ENCODE measurements around the gene PIK3R6. TPM values are rescaled to one million over a fixed set of nuclear protein-coding genes. Genes with fewer than 3 reads are reported as not detected.
A peak's percentile ranks its signal among the peaks of the same experiment; 100 is the strongest.

PIK3R6 gene
- total and polyA plus RNA-seq, 2 donors (not counting 1 experiment from before 2014, with no cell fraction given) = 2.8 to 11.0 TPM

DNA sequence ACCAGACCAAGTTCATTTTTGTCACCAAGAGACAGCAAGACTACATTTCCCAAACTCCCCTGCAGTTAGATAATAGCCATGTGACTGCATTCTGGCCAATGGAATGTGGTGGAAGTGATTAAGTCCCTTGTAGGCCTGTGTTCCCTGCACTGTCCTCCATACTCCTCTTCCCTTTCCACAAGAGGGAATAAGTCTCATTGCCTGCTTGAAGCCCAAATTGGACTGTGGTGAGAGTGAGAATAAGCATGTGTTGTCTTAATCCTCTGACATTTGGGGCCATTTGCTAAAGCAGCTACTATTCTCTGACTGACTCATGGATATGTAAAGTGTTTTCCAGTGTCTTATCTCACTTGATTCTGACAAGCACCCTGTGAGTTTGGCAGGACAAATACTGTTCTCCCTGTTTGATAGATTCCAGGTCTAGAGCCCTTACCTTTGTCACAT, 20.7 kb downstream of the PIK3R6 start:
- Histone ChIP-seq H4K20me1 (ENCODE audit: control insufficient read depth, insufficient read depth, low read length, poor library complexity, severe bottlenecking) (no peaks in the 10 kb centered on the region), H3K9me3 (ENCODE audit: control extremely low read depth in 1 of 3, control insufficient read depth in 2 of 3, insufficient read depth in 1 of 3, low read length in 2 of 3) (peaks cover 0 to 3% (median 0%) of the 10 kb centered on the region in 3 donors), H3K79me2 (ENCODE audit: control insufficient read depth, insufficient read depth, low read length) (no peaks in the 10 kb centered on the region), H3K27ac (ENCODE audit: low read length in 2 of 2) (no peak overlapping the region), H3K4me1 (ENCODE audit: control insufficient read depth in 2 of 2, insufficient read depth in 2 of 2, low read length in 2 of 2) (peaks cover 18 to 33% of the 10 kb centered on the region in 2 donors), H3K36me3 (replicated peaks in 1 of 2; ENCODE audit: control extremely low read depth in 1 of 2, control insufficient read depth in 1 of 2, extremely low read depth in 1 of 2, insufficient read depth in 2 of 2, low read length in 1 of 2) (no peaks in the 10 kb centered on the region), H3K9ac (ENCODE audit: low read length) (no peak overlapping the region), H3K4me3 (ENCODE audit: control extremely low read depth in 1 of 5, extremely low read depth in 1 of 5, insufficient read depth in 1 of 5, low read depth in 2 of 5, low read length in 4 of 5) (no peak overlapping the region), H3K4me2 (replicated peaks; ENCODE audit: low read depth, low read length, poor library complexity, severe bottlenecking) (no peak overlapping the region), H2AFZ (ENCODE audit: insufficient read depth, low read depth, low read length, poor library complexity, severe bottlenecking) (no peak overlapping the region), H3K27me3 (replicated peaks in 1 of 4; ENCODE audit: control extremely low read depth in 1 of 4, control insufficient read depth in 3 of 4, insufficient read depth in 4 of 4, low read length in 3 of 4) (no peaks in the 10 kb centered on the region)
- DNase-seq = no peak
- Mint-ChIP-seq H3K27ac (no peak overlapping the region), H3K4me3 (no peak overlapping the region), H3K27me3 (peaks cover under 1% of the 10 kb centered on the region), H3K9me3 (ENCODE audit: insufficient read depth) (peaks cover 4% of the 10 kb centered on the region), H3K4me1 (peaks cover 32% of the 10 kb centered on the region)
- CTCF ChIA-PET = no interaction called here
- no peak for TF ChIP-seq CTCF (IDR thresholded peaks at IDR 0.05)
- no peak for TF ChIP-seq EZH2 (IDR thresholded peaks at IDR 0.05; ENCODE audit: borderline replicate concordance, insufficient read depth, low read depth, low read length, poor library complexity, severe bottlenecking)
- intact Hi-C loops (cut with micrococcal nuclease) = no loop called here
- POLR2A ChIA-PET = no interaction called here
- peak; percentile 21 for ATAC-seq (ENCODE audit: low read depth)

DNA sequence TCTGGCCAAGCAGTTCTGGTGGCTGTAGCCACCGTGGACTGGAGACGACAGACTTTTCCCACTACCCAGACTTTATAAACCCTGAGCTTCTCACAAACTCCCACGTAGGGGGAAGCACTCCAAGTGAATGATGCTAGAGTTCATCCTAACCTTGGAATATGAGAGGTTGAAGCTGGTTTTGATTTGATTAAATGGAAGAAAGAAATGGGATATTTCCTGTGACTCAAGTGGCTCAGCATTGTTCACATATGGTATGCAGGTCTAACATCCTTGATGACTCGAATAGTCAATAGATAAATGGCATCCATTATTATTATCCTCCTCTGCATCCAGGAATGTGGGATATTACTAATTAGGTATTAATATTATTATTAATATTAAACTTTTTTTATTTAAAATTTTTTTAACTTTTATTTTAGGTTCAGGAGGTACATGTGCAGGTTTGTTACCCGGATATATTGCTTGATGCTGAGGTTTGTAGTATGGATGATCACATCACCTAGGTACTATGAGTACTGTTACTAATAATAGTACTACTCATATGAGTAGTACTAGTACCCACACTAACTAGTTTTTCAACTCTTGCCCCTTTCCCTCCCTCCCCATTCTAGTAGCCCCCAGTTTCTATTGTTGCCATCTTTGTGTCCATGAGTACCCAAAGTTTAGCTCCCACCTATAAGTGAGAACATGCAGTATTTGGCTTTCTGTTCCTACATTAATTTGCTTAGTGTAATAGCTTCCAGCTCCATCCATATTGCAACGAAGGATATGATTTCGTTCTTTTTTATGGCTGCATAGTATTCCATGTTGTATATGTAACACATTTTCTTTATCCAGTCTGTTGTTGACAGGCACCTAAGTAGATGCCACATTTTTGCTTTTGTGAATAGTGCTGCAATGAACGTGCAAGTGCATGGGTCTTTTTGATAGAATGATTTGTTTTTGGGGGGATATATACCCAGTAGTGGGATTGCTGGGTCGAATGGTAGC, 22.9 kb downstream of the PIK3R6 start:
- no peak overlapping the region for H3K4me3 Mint-ChIP-seq

More for the DNA sequence above, 22.9 kb downstream of the PIK3R6 start:
- Mint-ChIP-seq H3K4me1 (peaks cover 22% of the 10 kb centered on the region), H3K9me3 (ENCODE audit: insufficient read depth) (peaks cover 4% of the 10 kb centered on the region), H3K27ac (no peak overlapping the region), H3K27me3 (no peaks in the 10 kb centered on the region)
- H3K9me3 ChIP-seq (ENCODE audit: control extremely low read depth in 1 of 3, control insufficient read depth in 2 of 3, insufficient read depth in 1 of 3, low read length in 2 of 3) = no peaks in the 10 kb centered on the region
- no peaks in the 10 kb centered on the region for H4K20me1 ChIP-seq (ENCODE audit: control insufficient read depth, insufficient read depth, low read length, poor library complexity, severe bottlenecking)
- CTCF ChIA-PET = interaction anchor here (1.3 to 2.8 kb wide), 2 partner anchors 12 to 59 kb away, joined by 3 to 9 read pairs; no protein-coding TSS in a partner anchor
- POLR2A ChIA-PET = interaction anchor here (1.6 kb wide), 1 partner anchor 37 kb away, joined by 3 read pairs; no protein-coding TSS in a partner anchor
- H3K27me3 ChIP-seq (replicated peaks in 1 of 4; ENCODE audit: control extremely low read depth in 1 of 4, control insufficient read depth in 3 of 4, insufficient read depth in 4 of 4, low read length in 3 of 4) = no peaks in the 10 kb centered on the region
- no peak overlapping the region for H3K4me3 ChIP-seq (ENCODE audit: control extremely low read depth in 1 of 5, extremely low read depth in 1 of 5, insufficient read depth in 1 of 5, low read depth in 2 of 5, low read length in 4 of 5)
- no peaks in the 10 kb centered on the region for H3K79me2 ChIP-seq (ENCODE audit: control insufficient read depth, insufficient read depth, low read length)
- ATAC-seq (ENCODE audit: low read depth) (no peak), DNase-seq (no peak)
- H3K4me1 ChIP-seq (ENCODE audit: control insufficient read depth in 2 of 2, insufficient read depth in 2 of 2, low read length in 2 of 2) = peaks cover 13 to 24% of the 10 kb centered on the region in 2 donors
- peak overlapping the region in 1 of 2 donors; percentile 23 for H3K27ac ChIP-seq (ENCODE audit: low read length in 2 of 2)
- no peaks in the 10 kb centered on the region for H3K36me3 ChIP-seq (replicated peaks in 1 of 2; ENCODE audit: control extremely low read depth in 1 of 2, control insufficient read depth in 1 of 2, extremely low read depth in 1 of 2, insufficient read depth in 2 of 2, low read length in 1 of 2)
- no peak overlapping the region for H2AFZ ChIP-seq (ENCODE audit: insufficient read depth, low read depth, low read length, poor library complexity, severe bottlenecking)
- intact Hi-C loops (cut with micrococcal nuclease) = no loop called here
- WGBS (ENCODE audit: insufficient coverage) = no CpG with 5 or more reads among the region's 9 CpGs
- no peak overlapping the region for H3K9ac ChIP-seq (ENCODE audit: low read length)
- TF ChIP-seq EZH2 (IDR thresholded peaks at IDR 0.05; ENCODE audit: borderline replicate concordance, insufficient read depth, low read depth, low read length, poor library complexity, severe bottlenecking) (no peak), CTCF (IDR thresholded peaks at IDR 0.05) (no peak)
- peak overlapping the region; percentile 3 for H3K4me2 ChIP-seq (replicated peaks; ENCODE audit: low read depth, low read length, poor library complexity, severe bottlenecking)

All from B cell (primary cell).